DND-41 (cell line): ENCODE results near the gene DPF3.

Experiments used
- ATAC-seq: fragments of 200-7000 bp; cut with Tn5 transposase; 3 replicates; pipeline ENCODE4 v1.9.1; 2021; ENCODE audit warnings: low read depth; ENCODE audit not compliant: insufficient read depth
- DNase-seq: peaks from one replicate; pipeline ENCODE4 v3.0.0-alpha.2; 2020
- H2AFZ ChIP-seq: 2 replicates; pipeline ENCODE4 v1.6.0; 2012; ENCODE audit warnings: low read depth, low read length
- H3K27ac ChIP-seq: 2 replicates; pipeline ENCODE4 v1.5.1; 2012; ENCODE audit warnings: low read length, inconsistent platforms
- H3K27me3 ChIP-seq: fragments of 200-600 bp; sonication (generic); 2 replicates; pipeline ENCODE4 v1.6.0; 2012; ENCODE audit warnings: low read length, mild to moderate bottlenecking, inconsistent platforms; ENCODE audit not compliant: insufficient read depth, poor library complexity
- H3K36me3 ChIP-seq: 2 replicates; pipeline ENCODE4 v1.5.1; 2012; ENCODE audit warnings: low read length, inconsistent platforms; ENCODE audit not compliant: insufficient read depth
- H3K4me1 ChIP-seq: 2 replicates; pipeline ENCODE4 v1.5.1; 2012; ENCODE audit warnings: mild to moderate bottlenecking, low read length; ENCODE audit not compliant: insufficient read depth
- H3K4me2 ChIP-seq: 2 replicates; pipeline ENCODE4 v1.6.0; 2012; ENCODE audit warnings: mild to moderate bottlenecking, moderate library complexity, low read length, inconsistent platforms; ENCODE audit not compliant: insufficient read depth
- H3K4me3 ChIP-seq, 2 experiments: fragments of 200-600 bp in 1 of 2; shearing (Covaris generic) in 1 of 2; 2 replicates each; pipeline ENCODE4 v1.5.1; 2012 to 2016; ENCODE audit warnings: inconsistent platforms in 2 of 2, low read length in 2 of 2, mild to moderate bottlenecking in 2 of 2, low read depth in 1 of 2, moderate library complexity in 1 of 2
- H3K79me2 ChIP-seq: 2 replicates; pipeline ENCODE4 v1.6.0; 2012; ENCODE audit warnings: low read length, inconsistent platforms; ENCODE audit not compliant: insufficient read depth
- H3K9ac ChIP-seq: 2 replicates; pipeline ENCODE4 v1.6.0; 2012; ENCODE audit warnings: low read depth, mild to moderate bottlenecking, inconsistent platforms, low read length, moderate library complexity
- H3K9me3 ChIP-seq: 2 replicates; pipeline ENCODE4 v1.5.1; 2012; ENCODE audit warnings: low read length, moderate library complexity, mild to moderate bottlenecking, inconsistent platforms; ENCODE audit not compliant: insufficient read depth, severe bottlenecking
- H4K20me1 ChIP-seq: 2 replicates; pipeline ENCODE4 v1.6.0; 2012; ENCODE audit warnings: low read length; ENCODE audit not compliant: insufficient read depth
- CTCF ChIP-seq: IDR thresholded peaks from 2 replicates; pipeline ENCODE4 v1.5.1; 2012; ENCODE audit warnings: borderline replicate concordance, low read length, moderate library complexity, mild to moderate bottlenecking; ENCODE audit not compliant: poor library complexity, severe bottlenecking; ENCODE audit errors: extremely low read depth
- EZH2 ChIP-seq: IDR thresholded peaks from 3 replicates; pipeline ENCODE4 v1.6.1; 2012; ENCODE audit warnings: borderline replicate concordance, low read depth, mild to moderate bottlenecking, moderate library complexity, low read length, inconsistent platforms; ENCODE audit not compliant: severe bottlenecking

The DPF3 gene

GRCh38 chr14:72664651-72665050, 229.2 kb downstream of the DPF3 start:
- no peaks in the 10 kb centered on the region for H3K79me2 ChIP-seq
- no peak overlapping the region for H3K4me3 ChIP-seq
- DNase-seq (no peak), ATAC-seq (no peak)
- no peaks in the 10 kb centered on the region for H3K9me3 ChIP-seq
- H3K4me1 ChIP-seq = no peaks in the 10 kb centered on the region
- no peak overlapping the region for H3K9ac ChIP-seq
- TF ChIP-seq EZH2 = no peak
- TF ChIP-seq CTCF = no peak
- H3K4me2 ChIP-seq = no peak overlapping the region
- H4K20me1 ChIP-seq = no peaks in the 10 kb centered on the region
- H3K27me3 ChIP-seq = no peaks in the 10 kb centered on the region
- H2AFZ ChIP-seq = no peak overlapping the region
- no peak overlapping the region for H3K27ac ChIP-seq
- H3K36me3 ChIP-seq = no peaks in the 10 kb centered on the region

GRCh38 chr14:72663956-72664650, 229.8 kb downstream of the DPF3 start:
- no peak for ATAC-seq
- TF ChIP-seq EZH2 (no peak), CTCF (no peak)
- Histone ChIP-seq H3K4me1 (no peaks in the 10 kb centered on the region), H3K79me2 (no peaks in the 10 kb centered on the region), H3K27me3 (no peaks in the 10 kb centered on the region), H2AFZ (no peak overlapping the region), H3K36me3 (no peaks in the 10 kb centered on the region), H3K9ac (no peak overlapping the region), H3K4me2 (no peak overlapping the region), H4K20me1 (no peaks in the 10 kb centered on the region), H3K27ac (no peak overlapping the region), H3K4me3 (no peak overlapping the region), H3K9me3 (no peaks in the 10 kb centered on the region)
- DNase-seq = no peak

GRCh38 chr14:72663076-72663487, 230.8 kb downstream of the DPF3 start:
- Histone ChIP-seq H3K4me1 (no peaks in the 10 kb centered on the region), H2AFZ (no peak overlapping the region), H3K27me3 (no peaks in the 10 kb centered on the region), H3K27ac (no peak overlapping the region), H4K20me1 (no peaks in the 10 kb centered on the region), H3K36me3 (no peaks in the 10 kb centered on the region), H3K4me3 (no peak overlapping the region), H3K79me2 (no peaks in the 10 kb centered on the region), H3K9ac (no peak overlapping the region), H3K4me2 (no peak overlapping the region), H3K9me3 (no peaks in the 10 kb centered on the region)
- ATAC-seq (no peak), DNase-seq (no peak)
- no peak for TF ChIP-seq CTCF
- no peak for TF ChIP-seq EZH2
